ENCODE measurements around the gene SKAP1. TPM values are rescaled to one million over a fixed set of nuclear protein-coding genes. Genes with fewer than 3 reads are reported as not detected.

The SKAP1 gene
- polyA plus RNA-seq, 1 of the 3 experiments (the other 2 are of a cell fraction) = not detected

DNA sequence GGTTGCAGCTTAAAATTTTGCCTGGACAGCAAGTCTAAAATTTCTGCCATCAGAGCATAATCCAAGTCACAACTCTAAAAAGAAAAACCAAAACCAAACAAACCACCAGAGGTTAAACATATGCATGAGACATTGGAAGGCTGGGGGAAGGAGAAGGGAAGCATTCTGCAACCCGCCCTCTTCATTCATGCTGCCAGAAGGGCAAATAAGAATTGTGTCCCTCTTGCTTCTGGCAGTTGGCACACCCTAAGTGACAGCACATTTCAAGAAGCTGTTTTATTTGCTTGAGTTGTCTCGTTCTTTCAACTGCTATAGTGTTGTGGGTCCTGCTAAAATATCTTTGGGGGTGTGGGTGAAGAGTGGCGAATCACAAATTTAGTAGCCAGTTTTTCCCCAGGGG, 99.6 kb downstream of the SKAP1 start:
- DNase-seq = no peak
- no peak overlapping the region for H2AFZ ChIP-seq (ENCODE audit: low read depth)
- POLR2A ChIA-PET = interaction anchor here (0.6 kb wide), 1 partner anchor 562 kb away, joined by 3 read pairs; the partner anchor contains the start of gene ATP5MC1
- H3K9me3 ChIP-seq = no peaks in the 10 kb centered on the region
- 5% methylated on average over 3 of the region's 3 CpGs for WGBS (ENCODE audit: low lambda C conversion rate)
- H3K27me3 ChIP-seq (ENCODE audit: insufficient read depth) = peaks cover 69% of the 10 kb centered on the region
- TF ChIP-seq, protein P1, sequence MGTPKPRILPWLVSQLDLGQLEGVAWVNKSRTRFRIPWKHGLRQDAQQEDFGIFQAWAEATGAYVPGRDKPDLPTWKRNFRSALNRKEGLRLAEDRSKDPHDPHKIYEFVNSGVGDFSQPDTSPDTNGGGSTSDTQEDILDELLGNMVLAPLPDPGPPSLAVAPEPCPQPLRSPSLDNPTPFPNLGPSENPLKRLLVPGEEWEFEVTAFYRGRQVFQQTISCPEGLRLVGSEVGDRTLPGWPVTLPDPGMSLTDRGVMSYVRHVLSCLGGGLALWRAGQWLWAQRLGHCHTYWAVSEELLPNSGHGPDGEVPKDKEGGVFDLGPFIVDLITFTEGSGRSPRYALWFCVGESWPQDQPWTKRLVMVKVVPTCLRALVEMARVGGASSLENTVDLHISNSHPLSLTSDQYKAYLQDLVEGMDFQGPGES (IDR thresholded peaks at IDR 0.05; ENCODE audit: low read depth, low read length) = no peak
- no peak for TF ChIP-seq SIN3A (IDR thresholded peaks at IDR 0.05; ENCODE audit: borderline replicate concordance, low read depth, low read length)
- TF ChIP-seq, protein P2, sequence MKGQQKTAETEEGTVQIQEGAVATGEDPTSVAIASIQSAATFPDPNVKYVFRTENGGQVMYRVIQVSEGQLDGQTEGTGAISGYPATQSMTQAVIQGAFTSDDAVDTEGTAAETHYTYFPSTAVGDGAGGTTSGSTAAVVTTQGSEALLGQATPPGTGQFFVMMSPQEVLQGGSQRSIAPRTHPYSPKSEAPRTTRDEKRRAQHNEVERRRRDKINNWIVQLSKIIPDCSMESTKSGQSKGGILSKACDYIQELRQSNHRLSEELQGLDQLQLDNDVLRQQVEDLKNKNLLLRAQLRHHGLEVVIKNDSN (IDR thresholded peaks at IDR 0.05; ENCODE audit: borderline replicate concordance, low read depth) = no peak
- TF ChIP-seq EZH2phosphoT487 (IDR thresholded peaks at IDR 0.05; ENCODE audit: borderline replicate concordance, low read depth) = no peak
- TF ChIP-seq FOXJ3 (CRISPR knock-in tag; IDR thresholded peaks at IDR 0.05) = no peak
- TF ChIP-seq, protein P3, sequence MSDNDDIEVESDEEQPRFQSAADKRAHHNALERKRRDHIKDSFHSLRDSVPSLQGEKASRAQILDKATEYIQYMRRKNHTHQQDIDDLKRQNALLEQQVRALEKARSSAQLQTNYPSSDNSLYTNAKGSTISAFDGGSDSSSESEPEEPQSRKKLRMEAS (IDR thresholded peaks at IDR 0.05; ENCODE audit: low read depth) = no peak
- TF ChIP-seq, protein P4, sequence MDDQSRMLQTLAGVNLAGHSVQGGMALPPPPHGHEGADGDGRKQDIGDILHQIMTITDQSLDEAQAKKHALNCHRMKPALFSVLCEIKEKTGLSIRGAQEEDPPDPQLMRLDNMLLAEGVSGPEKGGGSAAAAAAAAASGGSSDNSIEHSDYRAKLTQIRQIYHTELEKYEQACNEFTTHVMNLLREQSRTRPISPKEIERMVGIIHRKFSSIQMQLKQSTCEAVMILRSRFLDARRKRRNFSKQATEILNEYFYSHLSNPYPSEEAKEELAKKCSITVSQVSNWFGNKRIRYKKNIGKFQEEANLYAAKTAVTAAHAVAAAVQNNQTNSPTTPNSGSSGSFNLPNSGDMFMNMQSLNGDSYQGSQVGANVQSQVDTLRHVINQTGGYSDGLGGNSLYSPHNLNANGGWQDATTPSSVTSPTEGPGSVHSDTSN (IDR thresholded peaks at IDR 0.05) = no peak
- TF ChIP-seq TEAD4 (IDR thresholded peaks at IDR 0.05; ENCODE audit: borderline replicate concordance, insufficient read depth) = no peak
- TF ChIP-seq RFX5 (IDR thresholded peaks at IDR 0.05; ENCODE audit: low read length) = no peak
- no peak for TF ChIP-seq POLR2AphosphoS5 (IDR thresholded peaks at IDR 0.05; ENCODE audit: low read depth, low read length)
- TF ChIP-seq CHD2 (IDR thresholded peaks at IDR 0.05; ENCODE audit: low read length, partially characterized antibody) = no peak
- TF ChIP-seq, protein P5, sequence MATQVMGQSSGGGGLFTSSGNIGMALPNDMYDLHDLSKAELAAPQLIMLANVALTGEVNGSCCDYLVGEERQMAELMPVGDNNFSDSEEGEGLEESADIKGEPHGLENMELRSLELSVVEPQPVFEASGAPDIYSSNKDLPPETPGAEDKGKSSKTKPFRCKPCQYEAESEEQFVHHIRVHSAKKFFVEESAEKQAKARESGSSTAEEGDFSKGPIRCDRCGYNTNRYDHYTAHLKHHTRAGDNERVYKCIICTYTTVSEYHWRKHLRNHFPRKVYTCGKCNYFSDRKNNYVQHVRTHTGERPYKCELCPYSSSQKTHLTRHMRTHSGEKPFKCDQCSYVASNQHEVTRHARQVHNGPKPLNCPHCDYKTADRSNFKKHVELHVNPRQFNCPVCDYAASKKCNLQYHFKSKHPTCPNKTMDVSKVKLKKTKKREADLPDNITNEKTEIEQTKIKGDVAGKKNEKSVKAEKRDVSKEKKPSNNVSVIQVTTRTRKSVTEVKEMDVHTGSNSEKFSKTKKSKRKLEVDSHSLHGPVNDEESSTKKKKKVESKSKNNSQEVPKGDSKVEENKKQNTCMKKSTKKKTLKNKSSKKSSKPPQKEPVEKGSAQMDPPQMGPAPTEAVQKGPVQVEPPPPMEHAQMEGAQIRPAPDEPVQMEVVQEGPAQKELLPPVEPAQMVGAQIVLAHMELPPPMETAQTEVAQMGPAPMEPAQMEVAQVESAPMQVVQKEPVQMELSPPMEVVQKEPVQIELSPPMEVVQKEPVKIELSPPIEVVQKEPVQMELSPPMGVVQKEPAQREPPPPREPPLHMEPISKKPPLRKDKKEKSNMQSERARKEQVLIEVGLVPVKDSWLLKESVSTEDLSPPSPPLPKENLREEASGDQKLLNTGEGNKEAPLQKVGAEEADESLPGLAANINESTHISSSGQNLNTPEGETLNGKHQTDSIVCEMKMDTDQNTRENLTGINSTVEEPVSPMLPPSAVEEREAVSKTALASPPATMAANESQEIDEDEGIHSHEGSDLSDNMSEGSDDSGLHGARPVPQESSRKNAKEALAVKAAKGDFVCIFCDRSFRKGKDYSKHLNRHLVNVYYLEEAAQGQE (IDR thresholded peaks at IDR 0.05; ENCODE audit: low read depth, low read length) = no peak
- TF ChIP-seq NRF1 (IDR thresholded peaks at IDR 0.05; ENCODE audit: low read depth, low read length) = no peak
- TF ChIP-seq YY1 (IDR thresholded peaks at IDR 0.05; ENCODE audit: low read depth) = no peak
- TF ChIP-seq TAF1 (IDR thresholded peaks at IDR 0.05; ENCODE audit: borderline replicate concordance, low read depth, low read length) = no peak
- H3K4me2 ChIP-seq = no peak overlapping the region
- CTCF ChIA-PET = interaction anchor here (1.0 to 2.2 kb wide), 4 partner anchors 16 to 282 kb away, joined by 3 to 9 read pairs (median 6); no protein-coding TSS in a partner anchor
- no peaks in the 10 kb centered on the region for H4K20me1 ChIP-seq (ENCODE audit: insufficient read depth)
- H3F3A ChIP-seq (replicated peaks; ENCODE audit: insufficient read depth) = no peaks in the 10 kb centered on the region
- no peaks in the 10 kb centered on the region for H3K36me3 ChIP-seq (replicated peaks in 1 of 2; ENCODE audit: control insufficient read depth in 1 of 2, insufficient read depth in 2 of 2, low read length in 1 of 2)
- no peaks in the 10 kb centered on the region for H3K79me2 ChIP-seq (ENCODE audit: insufficient read depth)
- H3K9me2 ChIP-seq = no peaks in the 10 kb centered on the region
- no peak overlapping the region for H3K27ac ChIP-seq (ENCODE audit: low read depth in 2 of 2, low read length in 1 of 2)
- H3K4me3 ChIP-seq (ENCODE audit: low read depth in 2 of 2, low read length in 1 of 2) = no peak overlapping the region
- H3K4me1 ChIP-seq (ENCODE audit: control insufficient read depth in 1 of 2, insufficient read depth in 2 of 2, low read depth in 1 of 2, low read length in 1 of 2) = no peaks in the 10 kb centered on the region
- no peak overlapping the region for H3K9ac ChIP-seq

All from SK-N-SH (cell line).